GM21619 (cell line): ENCODE results near the gene PELI2.

Experiments used
- ATAC-seq: cut with Tn5 transposase; IDR thresholded peaks from one replicate; pipeline ENCODE4 v1.9.1; 2021; ENCODE audit not compliant: unreplicated experiment

The PELI2 gene

GRCh38 chr14:56333359-56334292 lies 215.4 kb downstream of the PELI2 start:
- ATAC-seq: no peak

GRCh38 chr14:56334458-56334857 lies 216.2 kb downstream of the PELI2 start:
- no peak for ATAC-seq

GRCh38 chr14:56338674-56339073 lies 220.5 kb downstream of the PELI2 start:
- no peak for ATAC-seq

- peak; percentile 79 for ATAC-seq
Observed at GRCh38 chr14:56339855-56340701, 221.9 kb downstream of the PELI2 start.

- ATAC-seq: no peak
Observed at GRCh38 chr14:56340932-56341331, 222.7 kb downstream of the PELI2 start.

- peak; percentile 50 for ATAC-seq
Observed at GRCh38 chr14:56341766-56342493, 223.7 kb downstream of the PELI2 start.

- peak; percentile 27 for ATAC-seq
Observed at GRCh38 chr14:56342494-56342942, 224.3 kb downstream of the PELI2 start.

GRCh38 chr14:56349960-56350359 lies 231.7 kb downstream of the PELI2 start:
- no peak for ATAC-seq
